Transverse colon (tissue), 4 donors: ENCODE measurements around the gene C10orf105. TPM values are rescaled to one million over a fixed set of nuclear protein-coding genes. Genes with fewer than 3 reads are reported as not detected.
A peak's percentile ranks its signal among the peaks of the same experiment; 100 is the strongest.

Source experiments
- DNase-seq: peaks from one replicate; pipeline ENCODE4 v3.0.0-alpha.2; 2019
- H3K27ac ChIP-seq, 4 donors: fragments of 200-600 bp; sonication (generic); 2 replicates each; pipeline ENCODE4 v1.5.1; 2016 to 2018; ENCODE audit warnings: inconsistent platforms in 4 of 4
- H3K27me3 ChIP-seq: fragments of 200-600 bp; sonication (generic); 2 replicates; pipeline ENCODE4 v1.5.1; 2017; ENCODE audit warnings: inconsistent platforms
- H3K36me3 ChIP-seq, 4 donors: fragments of 200-600 bp; sonication (generic); 2 replicates each; pipeline ENCODE4 v1.5.1; 2017 to 2019; ENCODE audit warnings: inconsistent platforms in 4 of 4
- H3K4me1 ChIP-seq, 4 donors: fragments of 200-600 bp; sonication (generic); 2 replicates each; pipeline ENCODE4 v1.5.1; 2017 to 2020; ENCODE audit warnings: inconsistent platforms in 4 of 4
- H3K4me3 ChIP-seq, 4 donors: fragments of 200-600 bp; sonication (generic); 1 replicate in 1 of 4; 2 replicates in 3 of 4; pipeline versions ENCODE4 v1.5.1 to v1.6.1; 2017 to 2019; ENCODE audit warnings: inconsistent platforms in 4 of 4
- H3K9me3 ChIP-seq, 2 donors: fragments of 200-600 bp; sonication (generic); 2 replicates each; pipeline ENCODE4 v1.5.1; 2017 to 2019; ENCODE audit warnings: inconsistent platforms in 2 of 2
- EP300 ChIP-seq: sonication (generic); formaldehyde crosslinking; IDR thresholded peaks from one replicate; pipeline ENCODE4 v1.6.1; 2017; ENCODE audit warnings: antibody characterized with exemption, low read depth
- POLR2A ChIP-seq: fragments of 450-650 bp; IDR thresholded peaks from one replicate; pipeline ENCODE4 v1.6.1; 2016; ENCODE audit warnings: antibody characterized with exemption, mild to moderate bottlenecking, moderate library complexity
- POLR2AphosphoS5 ChIP-seq, 3 donors: sonication (generic); formaldehyde crosslinking; IDR thresholded peaks; one replicate each; pipeline ENCODE4 v1.6.1; 2016; ENCODE audit warnings: antibody characterized with exemption in 3 of 3
- WGBS, 2 donors: methylation state at CpG; one replicate each; pipeline ENCODE4 v1.1.5; 2018; ENCODE audit warnings: low coverage in 1 of 2; 5-methylcytosine and 5-hydroxymethylcytosine counted together
- in situ Hi-C, 4 donors: fragments of 200-750 bp; cut with MboI; loops; one replicate each; pipeline versions ENCODE4 v1.15.0 to v1.15.1; 2017; ENCODE audit warnings: low sequenced_read_pairs in 3 of 4, low pct_ligation_motif_present in 1 of 4, low pct_unique_long_range_greater_than_20kb in 1 of 4
- intact Hi-C: fragments of 100-400 bp; cut with DNase I; formaldehyde crosslinking; loops from one replicate; pipeline ENCODE4 v1.15.1; 2023; ENCODE audit warnings: low total_unique reads
- total RNA-seq, 4 donors: library from RNA; depleted of rRNA; stranded (reverse); fragments of >200 nt; gene quantifications; one replicate each; pipeline ENCODE4 v1.1.0, GENCODE V29; 2016
- TF ChIP-seq, protein P1 (sequence below), 5 experiments: fragments of 200-600 bp in 3 of 5; fragments of 450-650 bp in 2 of 5; sonication (generic) in 3 of 5; IDR thresholded peaks; 1 replicate in 2 of 5; 2 replicates in 3 of 5; pipeline ENCODE4 v1.5.1; 2016 to 2017; ENCODE audit warnings: antibody characterized with exemption in 5 of 5, inconsistent platforms in 3 of 5, mild to moderate bottlenecking in 2 of 5, moderate library complexity in 1 of 5

The C10orf105 gene
- total RNA-seq, 4 donors from 2014 or later: 0.16 TPM; not detected in 3

DNA sequence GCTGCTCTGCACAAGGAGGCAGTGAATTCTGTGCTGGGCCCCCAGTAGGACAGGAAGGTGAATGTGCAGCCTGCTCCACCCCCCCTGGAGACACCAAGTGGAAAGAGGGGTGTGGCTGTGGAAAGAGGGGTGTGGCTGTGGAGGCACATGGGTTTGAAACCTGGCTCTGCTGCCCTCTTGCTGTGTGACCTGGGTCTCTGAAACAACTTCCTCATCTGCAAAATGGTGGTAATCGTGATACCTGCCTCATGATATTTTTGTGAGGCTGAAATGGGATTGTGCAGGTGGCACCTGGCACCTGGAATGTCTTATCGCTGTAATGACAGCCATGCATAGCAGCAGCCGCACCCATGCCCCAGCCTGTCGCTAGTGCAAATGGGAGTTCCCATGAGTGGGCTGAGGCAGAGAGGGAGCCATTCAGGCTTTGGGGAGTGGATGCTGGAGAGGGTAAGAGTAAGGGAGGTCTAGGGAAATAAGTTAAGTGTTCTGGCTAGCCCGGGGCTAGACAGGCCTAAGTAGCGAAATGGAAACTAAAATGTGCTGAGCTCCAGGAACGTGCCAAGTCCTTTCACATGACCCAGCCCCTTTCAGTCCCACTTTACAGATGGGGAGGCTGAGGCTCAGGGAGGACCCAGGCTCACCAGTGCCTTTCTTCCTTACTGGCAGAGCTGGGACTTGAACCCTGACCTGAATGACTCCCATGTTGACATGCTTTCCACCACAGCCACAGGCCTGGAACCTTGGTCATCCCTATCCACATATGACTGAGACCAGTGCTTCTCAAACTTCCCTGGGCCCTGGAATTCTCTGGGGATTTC, 35.0 kb downstream of the C10orf105 start:
- 69 to 82% methylated on average over 3 to 7 of the region's 7 CpGs for WGBS, 2 donors
- Histone ChIP-seq H3K27ac (no peak overlapping the region), H3K36me3 (no peaks in the 10 kb centered on the region), H3K27me3 (no peaks in the 10 kb centered on the region), H3K9me3 (no peaks in the 10 kb centered on the region), H3K4me1 (no peaks in the 10 kb centered on the region), H3K4me3 (no peak overlapping the region)
- DNase-seq: peak; percentile 34
- intact Hi-C loops (no loop called here), in situ Hi-C loops (no loop called here)
- TF ChIP-seq, protein P1, sequence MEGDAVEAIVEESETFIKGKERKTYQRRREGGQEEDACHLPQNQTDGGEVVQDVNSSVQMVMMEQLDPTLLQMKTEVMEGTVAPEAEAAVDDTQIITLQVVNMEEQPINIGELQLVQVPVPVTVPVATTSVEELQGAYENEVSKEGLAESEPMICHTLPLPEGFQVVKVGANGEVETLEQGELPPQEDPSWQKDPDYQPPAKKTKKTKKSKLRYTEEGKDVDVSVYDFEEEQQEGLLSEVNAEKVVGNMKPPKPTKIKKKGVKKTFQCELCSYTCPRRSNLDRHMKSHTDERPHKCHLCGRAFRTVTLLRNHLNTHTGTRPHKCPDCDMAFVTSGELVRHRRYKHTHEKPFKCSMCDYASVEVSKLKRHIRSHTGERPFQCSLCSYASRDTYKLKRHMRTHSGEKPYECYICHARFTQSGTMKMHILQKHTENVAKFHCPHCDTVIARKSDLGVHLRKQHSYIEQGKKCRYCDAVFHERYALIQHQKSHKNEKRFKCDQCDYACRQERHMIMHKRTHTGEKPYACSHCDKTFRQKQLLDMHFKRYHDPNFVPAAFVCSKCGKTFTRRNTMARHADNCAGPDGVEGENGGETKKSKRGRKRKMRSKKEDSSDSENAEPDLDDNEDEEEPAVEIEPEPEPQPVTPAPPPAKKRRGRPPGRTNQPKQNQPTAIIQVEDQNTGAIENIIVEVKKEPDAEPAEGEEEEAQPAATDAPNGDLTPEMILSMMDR (IDR thresholded peaks at IDR 0.05): peak in 2 of 5 experiments; percentile 7 to 21
- TF ChIP-seq POLR2A: no peak

DNA sequence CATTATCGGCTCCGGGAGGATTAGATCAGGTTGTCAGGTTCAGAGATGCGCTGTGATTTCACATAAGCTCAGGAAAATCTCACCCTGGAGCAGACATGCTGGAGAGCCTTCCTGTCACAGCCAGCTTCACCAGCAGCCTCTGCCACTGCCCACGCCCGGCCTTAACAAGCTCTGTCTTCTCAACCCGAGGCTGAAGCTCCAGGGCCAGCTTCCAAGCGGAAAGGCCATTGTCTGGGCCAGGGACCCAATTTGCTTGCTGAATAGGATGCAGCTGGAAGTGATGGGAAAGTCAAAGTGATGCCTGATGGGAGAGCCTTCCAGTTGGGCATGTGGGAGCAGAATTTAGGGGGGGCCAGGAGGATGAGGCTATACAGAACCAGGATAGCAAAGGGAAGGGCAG, 36.3 kb downstream of the C10orf105 start:
- WGBS, 2 donors: 83% methylated on average over 7 of the region's 7 CpGs; no CpG with 5 or more reads in 1 of the 2 donors
- in situ Hi-C loops: no loop called here
- DNase-seq: no peak
- Histone ChIP-seq H3K9me3 (no peaks in the 10 kb centered on the region), H3K27me3 (no peaks in the 10 kb centered on the region), H3K4me1 (no peaks in the 10 kb centered on the region), H3K27ac (no peak overlapping the region), H3K36me3 (no peaks in the 10 kb centered on the region), H3K4me3 (no peak overlapping the region)
- intact Hi-C loops: no loop called here
- TF ChIP-seq POLR2A: no peak
- TF ChIP-seq, protein P1 (IDR thresholded peaks at IDR 0.05): no peak
- no peak for TF ChIP-seq EP300
- no peak for TF ChIP-seq POLR2AphosphoS5 (IDR thresholded peaks at IDR 0.05)

DNA sequence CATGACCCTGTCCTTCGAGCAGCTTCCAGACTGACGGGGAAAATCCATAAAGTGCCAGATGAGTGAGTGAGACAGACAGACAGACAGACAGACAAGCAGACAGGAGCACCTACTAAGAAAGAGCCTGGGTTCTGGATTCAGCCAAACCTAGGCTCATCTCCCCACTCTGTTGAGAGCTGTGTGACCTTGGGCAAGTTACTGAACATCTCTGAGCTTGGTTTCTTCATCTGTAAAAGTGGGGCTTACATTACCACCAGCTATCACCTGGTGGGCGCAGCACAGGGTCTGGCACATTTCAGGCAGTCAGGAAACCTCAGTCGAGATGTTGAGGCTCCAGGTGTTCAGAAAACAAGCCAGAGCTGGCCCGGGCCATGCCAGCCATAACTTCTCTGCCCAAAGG, 37.6 kb downstream of the C10orf105 start:
- Histone ChIP-seq H3K36me3 (no peaks in the 10 kb centered on the region), H3K4me3 (no peak overlapping the region), H3K27ac (no peak overlapping the region), H3K4me1 (no peaks in the 10 kb centered on the region), H3K9me3 (no peaks in the 10 kb centered on the region), H3K27me3 (no peaks in the 10 kb centered on the region)
- in situ Hi-C loops (no loop called here), intact Hi-C loops (no loop called here)
- no peak for DNase-seq
- 92% methylated on average over 5 of the region's 5 CpGs; no CpG with 5 or more reads in 1 of the 2 donors for WGBS, 2 donors
- TF ChIP-seq POLR2AphosphoS5 (IDR thresholded peaks at IDR 0.05) (no peak), EP300 (no peak), POLR2A (no peak)
- TF ChIP-seq, protein P1 (IDR thresholded peaks at IDR 0.05): no peak

DNA sequence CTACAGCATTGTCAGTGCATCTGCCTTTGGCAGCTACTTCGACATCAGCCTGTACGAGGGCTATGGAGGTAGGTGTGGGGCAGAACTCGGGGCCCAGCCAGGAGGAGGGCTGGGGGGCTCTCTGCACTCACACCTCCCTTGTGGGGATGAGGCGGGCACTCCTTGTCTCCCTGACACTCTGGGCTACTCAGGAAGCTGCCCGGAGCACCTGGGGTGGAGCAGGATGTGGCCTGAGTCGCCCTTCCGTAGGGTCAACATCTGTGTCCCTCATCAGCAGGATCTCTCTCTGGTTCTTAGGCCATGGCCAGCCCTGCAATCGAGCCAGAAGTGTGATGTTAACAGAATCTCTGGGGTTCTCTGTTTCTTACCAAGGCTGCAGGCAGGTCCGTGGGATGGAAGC, 40.2 kb downstream of the C10orf105 start:
- WGBS, 2 donors: 89% methylated on average over 8 of the region's 9 CpGs; no CpG with 5 or more reads in 1 of the 2 donors
- Histone ChIP-seq H3K4me3 (no peak overlapping the region), H3K36me3 (no peaks in the 10 kb centered on the region), H3K27ac (no peak overlapping the region), H3K4me1 (no peaks in the 10 kb centered on the region), H3K9me3 (no peaks in the 10 kb centered on the region), H3K27me3 (no peaks in the 10 kb centered on the region)
- TF ChIP-seq, protein P1 (IDR thresholded peaks at IDR 0.05): no peak
- TF ChIP-seq POLR2AphosphoS5 (IDR thresholded peaks at IDR 0.05) (no peak), EP300 (no peak), POLR2A (no peak)
- in situ Hi-C loops: no loop called here
- intact Hi-C loops: no loop called here
- DNase-seq: no peak
